OCI-LY1 (cell line): ENCODE data around the gene VDAC1.

ENCODE experiments used
- H2AFZ ChIP-seq: fragments of 200-600 bp; sonication (generic), shearing (Covaris generic); 2 replicates; pipeline ENCODE4 v1.6.0; 2014; ENCODE audit warnings: antibody characterized with exemption, mild to moderate bottlenecking, low read length
- H3F3A ChIP-seq: fragments of 200-600 bp; sonication (generic), shearing (Covaris generic); 2 replicates; pipeline ENCODE4 v1.6.0; 2014; ENCODE audit warnings: mild to moderate bottlenecking, antibody characterized with exemption, low read length, moderate library complexity; ENCODE audit not compliant: insufficient read depth
- H3K27ac ChIP-seq: fragments of 200-600 bp; sonication (generic); 2 replicates; pipeline ENCODE4 v1.5.1; 2014; ENCODE audit warnings: low read length, mixed run types, mild to moderate bottlenecking, low read depth; ENCODE audit not compliant: poor library complexity, severe bottlenecking
- H3K27me3 ChIP-seq: fragments of 200-600 bp; sonication (generic); 2 replicates; pipeline ENCODE4 v1.6.0; 2014; ENCODE audit warnings: antibody characterized with exemption, mild to moderate bottlenecking, low read length, moderate library complexity; ENCODE audit not compliant: insufficient read depth
- H3K36me3 ChIP-seq: fragments of 200-600 bp; sonication (generic); 2 replicates; pipeline ENCODE4 v1.6.1; 2014; ENCODE audit warnings: mild to moderate bottlenecking, antibody characterized with exemption, low read length, moderate library complexity, mixed read lengths; ENCODE audit not compliant: insufficient read depth
- H3K4me1 ChIP-seq: fragments of 200-600 bp; sonication (generic); 2 replicates; pipeline ENCODE4 v1.5.1; 2014; ENCODE audit warnings: mild to moderate bottlenecking, low read length, moderate library complexity; ENCODE audit not compliant: insufficient read depth, severe bottlenecking
- H3K4me2 ChIP-seq: fragments of 200-600 bp; sonication (generic), shearing (Covaris generic); 2 replicates; pipeline ENCODE4 v1.6.1; 2014; ENCODE audit warnings: low read length
- H3K4me3 ChIP-seq: fragments of 200-600 bp; sonication (generic); 2 replicates; pipeline ENCODE4 v1.5.1; 2014; ENCODE audit warnings: low read length, low read depth, mild to moderate bottlenecking, mixed read lengths; ENCODE audit not compliant: poor library complexity, severe bottlenecking
- H3K79me2 ChIP-seq: fragments of 200-600 bp; shearing (Covaris generic); 2 replicates; pipeline ENCODE4 v1.6.1; 2016; ENCODE audit warnings: mixed run types, low read length, mixed read lengths; ENCODE audit not compliant: insufficient read depth
- H3K9ac ChIP-seq: fragments of 200-600 bp; sonication (generic), shearing (Covaris generic); 2 replicates; pipeline ENCODE4 v1.6.1; 2014; ENCODE audit warnings: mild to moderate bottlenecking, low read length, mixed read lengths
- H3K9me2 ChIP-seq: fragments of 200-600 bp; sonication (generic), shearing (Covaris generic); 2 replicates; pipeline ENCODE4 v1.6.1; 2014; ENCODE audit warnings: low read depth, mild to moderate bottlenecking, low read length, mixed read lengths
- H3K9me3 ChIP-seq: fragments of 200-600 bp; shearing (Covaris generic); 2 replicates; pipeline ENCODE4 v1.6.1; 2014; ENCODE audit warnings: low read length, mixed read lengths
- H4K20me1 ChIP-seq: fragments of 200-600 bp; sonication (generic), shearing (Covaris generic); 2 replicates; pipeline ENCODE4 v1.6.0; 2016; ENCODE audit warnings: mild to moderate bottlenecking, low read length; ENCODE audit not compliant: insufficient read depth
- EZH2 ChIP-seq: fragments of 200-600 bp; sonication (generic), shearing (Covaris generic); IDR thresholded peaks from 2 replicates; pipeline ENCODE4 v1.8.0; 2017; ENCODE audit warnings: borderline replicate concordance, mixed run types, mild to moderate bottlenecking, antibody characterized with exemption, low read length, moderate library complexity, mixed read lengths
- TF ChIP-seq, protein P1 (sequence below): fragments of 200-600 bp; sonication (generic), shearing (Covaris generic); IDR thresholded peaks from 2 replicates; pipeline ENCODE4 v1.5.1; 2017; ENCODE audit warnings: mild to moderate bottlenecking, antibody characterized with exemption, low read length, moderate library complexity, mixed read lengths

VDAC1 gene

DNA sequence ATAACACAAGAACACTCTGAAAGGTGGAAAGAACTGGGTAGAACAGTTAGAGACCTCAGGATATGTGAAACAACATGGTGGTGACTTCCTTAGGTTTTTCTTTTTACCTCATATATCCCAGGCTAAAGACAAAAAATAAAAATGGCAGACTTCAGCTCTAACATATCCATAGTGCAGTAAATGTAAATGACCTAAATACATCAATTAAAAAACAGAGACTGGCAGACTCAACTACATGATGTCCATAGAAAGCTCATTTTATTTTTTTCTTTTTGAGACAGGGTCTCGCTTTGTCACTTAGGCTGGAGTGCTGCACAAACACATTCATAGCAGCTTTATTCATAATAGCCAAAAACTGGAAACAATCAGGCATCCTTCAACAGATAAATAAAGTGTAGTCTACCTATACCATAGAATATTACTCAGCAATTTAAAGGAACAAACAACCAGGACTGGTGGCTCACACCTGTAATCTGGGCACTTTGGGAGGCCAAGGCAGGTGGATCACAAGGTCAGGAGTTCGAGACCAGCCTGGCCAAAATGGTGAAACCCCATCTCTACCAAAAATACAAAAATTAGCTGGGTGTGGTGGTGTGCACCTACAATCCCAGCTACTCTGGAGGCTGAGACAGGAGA is 41.2 kb downstream of the VDAC1 start:
- H3K36me3 ChIP-seq = 0 out of 2 replicates have a peak, but pooled peaks cover 4% of the 10 kb centered on the region
- TF ChIP-seq, protein P1, sequence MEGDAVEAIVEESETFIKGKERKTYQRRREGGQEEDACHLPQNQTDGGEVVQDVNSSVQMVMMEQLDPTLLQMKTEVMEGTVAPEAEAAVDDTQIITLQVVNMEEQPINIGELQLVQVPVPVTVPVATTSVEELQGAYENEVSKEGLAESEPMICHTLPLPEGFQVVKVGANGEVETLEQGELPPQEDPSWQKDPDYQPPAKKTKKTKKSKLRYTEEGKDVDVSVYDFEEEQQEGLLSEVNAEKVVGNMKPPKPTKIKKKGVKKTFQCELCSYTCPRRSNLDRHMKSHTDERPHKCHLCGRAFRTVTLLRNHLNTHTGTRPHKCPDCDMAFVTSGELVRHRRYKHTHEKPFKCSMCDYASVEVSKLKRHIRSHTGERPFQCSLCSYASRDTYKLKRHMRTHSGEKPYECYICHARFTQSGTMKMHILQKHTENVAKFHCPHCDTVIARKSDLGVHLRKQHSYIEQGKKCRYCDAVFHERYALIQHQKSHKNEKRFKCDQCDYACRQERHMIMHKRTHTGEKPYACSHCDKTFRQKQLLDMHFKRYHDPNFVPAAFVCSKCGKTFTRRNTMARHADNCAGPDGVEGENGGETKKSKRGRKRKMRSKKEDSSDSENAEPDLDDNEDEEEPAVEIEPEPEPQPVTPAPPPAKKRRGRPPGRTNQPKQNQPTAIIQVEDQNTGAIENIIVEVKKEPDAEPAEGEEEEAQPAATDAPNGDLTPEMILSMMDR = no peak
- no peak overlapping the region for H3K4me3 ChIP-seq
- no peak overlapping the region for H3K9ac ChIP-seq
- peaks cover 26% of the 10 kb centered on the region for H3K4me1 ChIP-seq
- H3K79me2 ChIP-seq = peaks cover 4% of the 10 kb centered on the region; the same call in 1 of the 2 replicates
- no peaks in the 10 kb centered on the region for H3K9me3 ChIP-seq
- H4K20me1 ChIP-seq = no peaks in the 10 kb centered on the region
- H3K4me2 ChIP-seq = no peak overlapping the region
- H3F3A ChIP-seq = no peaks in the 10 kb centered on the region
- no peaks in the 10 kb centered on the region for H3K27me3 ChIP-seq
- H3K9me2 ChIP-seq = no peaks in the 10 kb centered on the region
- H2AFZ ChIP-seq = no peak overlapping the region
- H3K27ac ChIP-seq = no peak overlapping the region

- H3K4me2 ChIP-seq = no peak overlapping the region
- no peaks in the 10 kb centered on the region for H3F3A ChIP-seq
- no peak overlapping the region for H3K9ac ChIP-seq
- no peak overlapping the region for H3K27ac ChIP-seq
- peaks cover 6% of the 10 kb centered on the region; the same call in 1 of the 2 replicates for H3K36me3 ChIP-seq
- H3K9me3 ChIP-seq = no peaks in the 10 kb centered on the region
- H2AFZ ChIP-seq = no peak overlapping the region
- H3K27me3 ChIP-seq = no peaks in the 10 kb centered on the region
- TF ChIP-seq EZH2 = no peak
- TF ChIP-seq, protein P1 = no peak
- no peak overlapping the region for H3K4me3 ChIP-seq
- H3K4me1 ChIP-seq = peaks cover 27% of the 10 kb centered on the region
- no peaks in the 10 kb centered on the region for H3K9me2 ChIP-seq
- H3K79me2 ChIP-seq = peaks cover 4% of the 10 kb centered on the region; the same call in 1 of the 2 replicates
- H4K20me1 ChIP-seq = no peaks in the 10 kb centered on the region
These were observed 41.8 kb downstream of the VDAC1 start for GRCh38 chr5:133962801-133963476.

DNA sequence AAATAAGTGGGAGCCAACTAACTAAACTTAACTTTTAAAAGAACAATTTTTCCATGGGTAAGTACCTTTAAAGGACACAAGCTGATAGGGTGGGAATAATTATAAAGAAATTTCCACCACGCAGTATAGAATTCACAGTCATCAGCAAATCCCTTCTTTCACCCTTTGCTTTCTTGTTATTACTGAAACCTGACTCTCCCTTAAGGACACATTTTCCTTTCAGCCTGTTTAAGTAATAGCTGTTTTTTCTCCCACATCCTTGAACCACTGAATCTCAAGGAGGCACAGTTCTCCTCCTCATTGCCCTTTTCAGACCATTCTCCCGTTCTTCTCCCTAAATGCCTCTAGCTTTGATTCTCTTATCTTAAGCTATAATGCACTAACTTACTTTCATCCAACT is 42.6 kb downstream of the VDAC1 start:
- TF ChIP-seq, protein P1 = no peak
- no peak for TF ChIP-seq EZH2
- Histone ChIP-seq H3K79me2 (no peaks in the 10 kb centered on the region), H3F3A (no peaks in the 10 kb centered on the region), H4K20me1 (no peaks in the 10 kb centered on the region), H2AFZ (no peak overlapping the region), H3K9me2 (no peaks in the 10 kb centered on the region), H3K9ac (no peak overlapping the region), H3K4me3 (no peak overlapping the region), H3K4me1 (peaks cover 27% of the 10 kb centered on the region), H3K9me3 (no peaks in the 10 kb centered on the region), H3K36me3 (peaks cover 13% of the 10 kb centered on the region; the same call in 1 of the 2 replicates), H3K27ac (no peak overlapping the region), H3K4me2 (no peak overlapping the region), H3K27me3 (no peaks in the 10 kb centered on the region)
